Measurements from ENCODE around the gene MARK2.

DNA sequence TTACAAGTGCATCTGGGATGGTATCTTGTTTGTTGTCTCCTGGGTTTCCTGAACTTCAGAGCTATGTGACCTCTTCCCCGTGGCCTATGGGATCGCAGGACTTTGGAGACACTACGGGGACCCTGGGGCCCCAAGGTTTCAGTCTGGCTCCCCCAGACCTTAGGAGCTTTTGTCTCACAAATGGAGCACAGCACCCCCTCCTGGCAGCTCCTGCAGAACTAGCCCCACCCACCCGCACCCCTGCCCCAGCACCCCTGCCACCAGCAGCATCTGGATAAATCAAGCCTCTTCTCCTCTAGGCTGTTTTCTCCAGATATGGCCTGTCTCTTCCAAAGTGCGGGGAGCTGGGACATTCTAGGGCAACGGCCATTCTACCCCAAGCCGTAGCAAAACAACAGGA lies 67.7 kb downstream of the MARK2 start:
- TF ChIP-seq, protein P1, sequence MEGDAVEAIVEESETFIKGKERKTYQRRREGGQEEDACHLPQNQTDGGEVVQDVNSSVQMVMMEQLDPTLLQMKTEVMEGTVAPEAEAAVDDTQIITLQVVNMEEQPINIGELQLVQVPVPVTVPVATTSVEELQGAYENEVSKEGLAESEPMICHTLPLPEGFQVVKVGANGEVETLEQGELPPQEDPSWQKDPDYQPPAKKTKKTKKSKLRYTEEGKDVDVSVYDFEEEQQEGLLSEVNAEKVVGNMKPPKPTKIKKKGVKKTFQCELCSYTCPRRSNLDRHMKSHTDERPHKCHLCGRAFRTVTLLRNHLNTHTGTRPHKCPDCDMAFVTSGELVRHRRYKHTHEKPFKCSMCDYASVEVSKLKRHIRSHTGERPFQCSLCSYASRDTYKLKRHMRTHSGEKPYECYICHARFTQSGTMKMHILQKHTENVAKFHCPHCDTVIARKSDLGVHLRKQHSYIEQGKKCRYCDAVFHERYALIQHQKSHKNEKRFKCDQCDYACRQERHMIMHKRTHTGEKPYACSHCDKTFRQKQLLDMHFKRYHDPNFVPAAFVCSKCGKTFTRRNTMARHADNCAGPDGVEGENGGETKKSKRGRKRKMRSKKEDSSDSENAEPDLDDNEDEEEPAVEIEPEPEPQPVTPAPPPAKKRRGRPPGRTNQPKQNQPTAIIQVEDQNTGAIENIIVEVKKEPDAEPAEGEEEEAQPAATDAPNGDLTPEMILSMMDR (IDR thresholded peaks at IDR 0.05) = peak in 11 of 12 donors; percentile 9 to 47 (median 22)
- TF ChIP-seq POLR2A (IDR thresholded peaks at IDR 0.05) = no peak

Measured in heart left ventricle (tissue), 13 donors.